Esophagus (tissue), 2 donors: ENCODE measurements around the gene HOXD8. TPM values are rescaled to one million over a fixed set of nuclear protein-coding genes. Genes with fewer than 3 reads are reported as not detected.

Source experiments
- H3K27ac ChIP-seq, 2 donors: one replicate each; pipeline ENCODE4 v1.5.1; 2013; ENCODE audit warnings: low read depth in 2 of 2, mild to moderate bottlenecking in 2 of 2, inconsistent platforms in 1 of 2, low read length in 1 of 2, moderate library complexity in 1 of 2
- H3K27me3 ChIP-seq, 2 donors: one replicate each; pipeline ENCODE4 v1.6.1; 2013; ENCODE audit warnings: low read length in 2 of 2, control low read depth in 1 of 2, mild to moderate bottlenecking in 1 of 2; ENCODE audit not compliant: insufficient read depth in 2 of 2, control insufficient read depth in 1 of 2
- H3K36me3 ChIP-seq, 2 donors: one replicate each; pipeline ENCODE4 v1.6.1; 2013; ENCODE audit warnings: low read length in 1 of 2; ENCODE audit not compliant: control insufficient read depth in 2 of 2, insufficient read depth in 2 of 2
- H3K4me1 ChIP-seq, 2 donors: one replicate each; pipeline ENCODE4 v1.6.1; 2013; ENCODE audit warnings: low read length in 1 of 2; ENCODE audit not compliant: control insufficient read depth in 2 of 2, insufficient read depth in 2 of 2
- H3K4me3 ChIP-seq, 2 donors: one replicate each; pipeline ENCODE4 v1.5.1; 2013; ENCODE audit warnings: low read length in 2 of 2, mild to moderate bottlenecking in 2 of 2, low read depth in 1 of 2, moderate library complexity in 1 of 2
- H3K9me3 ChIP-seq, 2 donors: one replicate each; pipeline ENCODE4 v1.6.1; 2013; ENCODE audit warnings: mild to moderate bottlenecking in 2 of 2, low read depth in 1 of 2, low read length in 1 of 2, moderate library complexity in 1 of 2; ENCODE audit not compliant: control insufficient read depth in 2 of 2, insufficient read depth in 1 of 2
- WGBS, 2 donors: extraction: QIAGEN DNeasy Blood & Tissue Kit; methylation state at CpG; one replicate each; pipeline ENCODE4 v1.1.7; 2013; 5-methylcytosine and 5-hydroxymethylcytosine counted together
- polyA plus RNA-seq, 2 donors: library from polyadenylated mRNA; stranded (reverse); fragments of 200-250 nt; gene quantifications; one replicate each; pipeline ENCODE4 v1.2.3, GENCODE V29; 2013
- donor health status: healthy with polysubstance abuse.
- donor health status: Bipolar disorder and iron deficiency.

HOXD8 gene
- polyA plus RNA-seq, 2 donors: 1.0 to 1.3 TPM

GRCh38 chr2:176117162-176117822 is 12.2 kb upstream of the HOXD8 start:
- H3K4me1 ChIP-seq: peaks cover 0 to 2% of the 10 kb centered on the region in 2 donors
- H3K27me3 ChIP-seq: peaks cover 19 to 72% of the 10 kb centered on the region in 2 donors
- H3K4me3 ChIP-seq: peak overlapping the region in 1 of 2 donors; percentile 23
- H3K36me3 ChIP-seq: no peaks in the 10 kb centered on the region
- peaks cover 4 to 14% of the 10 kb centered on the region in 2 donors for H3K9me3 ChIP-seq
- H3K27ac ChIP-seq: peak overlapping the region in 1 of 2 donors; percentile 5
- WGBS, 2 donors: 19 to 25% methylated on average over 39 to 40 of the region's 40 CpGs

- H3K27ac ChIP-seq: no peak overlapping the region
- peaks cover 19 to 72% of the 10 kb centered on the region in 2 donors for H3K27me3 ChIP-seq
Measured at GRCh38 chr2:176117823-176118371, 11.6 kb upstream of the HOXD8 start.

GRCh38 chr2:176118601-176119339 is 10.7 kb upstream of the HOXD8 start:
- Histone ChIP-seq H3K27ac (no peak overlapping the region), H3K4me3 (peak overlapping the region; percentile 18 to 20)
- WGBS, 2 donors: 12 to 16% methylated on average over 24 of the region's 24 CpGs

More at GRCh38 chr2:176117823-176118371, 11.6 kb upstream of the HOXD8 start:
- Histone ChIP-seq H3K4me3 (peak overlapping the region in 1 of 2 donors; percentile 23), H3K36me3 (no peaks in the 10 kb centered on the region), H3K4me1 (peaks cover 0 to 6% of the 10 kb centered on the region in 2 donors), H3K9me3 (peaks cover 4 to 13% of the 10 kb centered on the region in 2 donors)
- 11 to 13% methylated on average over 11 of the region's 11 CpGs for WGBS, 2 donors

GRCh38 chr2:176120364-176121189 is 8.9 kb upstream of the HOXD8 start:
- peaks cover 16 to 76% of the 10 kb centered on the region in 2 donors for H3K27me3 ChIP-seq
- no peak overlapping the region for H3K4me3 ChIP-seq
- no peaks in the 10 kb centered on the region for H3K36me3 ChIP-seq
- 22 to 23% methylated on average over 13 of the region's 13 CpGs for WGBS, 2 donors
- H3K27ac ChIP-seq: no peak overlapping the region
- H3K9me3 ChIP-seq: peaks cover 7 to 13% of the 10 kb centered on the region in 2 donors
- H3K4me1 ChIP-seq: peaks cover 0 to 6% of the 10 kb centered on the region in 2 donors

More at GRCh38 chr2:176118601-176119339, 10.7 kb upstream of the HOXD8 start:
- Histone ChIP-seq H3K4me1 (peaks cover 0 to 6% of the 10 kb centered on the region in 2 donors), H3K36me3 (no peaks in the 10 kb centered on the region), H3K27me3 (peaks cover 19 to 76% of the 10 kb centered on the region in 2 donors), H3K9me3 (peaks cover 7 to 13% of the 10 kb centered on the region in 2 donors)

GRCh38 chr2:176121190-176122051 is 8.1 kb upstream of the HOXD8 start:
- Histone ChIP-seq H3K27ac (peak overlapping the region in 1 of 2 donors; percentile 17), H3K9me3 (peaks cover 7 to 11% of the 10 kb centered on the region in 2 donors), H3K36me3 (no peaks in the 10 kb centered on the region), H3K4me1 (peaks cover 0 to 6% of the 10 kb centered on the region in 2 donors), H3K4me3 (peak overlapping the region in 1 of 2 donors; percentile 34), H3K27me3 (peaks cover 12 to 72% of the 10 kb centered on the region in 2 donors)
- WGBS, 2 donors: 17% methylated on average over 49 to 53 of the region's 53 CpGs

- H3K4me1 ChIP-seq: peaks cover 0 to 6% of the 10 kb centered on the region in 2 donors
- peaks cover 15 to 72% of the 10 kb centered on the region in 2 donors for H3K27me3 ChIP-seq
- H3K36me3 ChIP-seq: no peaks in the 10 kb centered on the region
- 8 to 9% methylated on average over 34 to 47 of the region's 47 CpGs for WGBS, 2 donors
- H3K4me3 ChIP-seq: peak overlapping the region; percentile 34 to 36
- H3K27ac ChIP-seq: peak overlapping the region in 1 of 2 donors; percentile 22
- H3K9me3 ChIP-seq: peaks cover 6 to 7% of the 10 kb centered on the region in 2 donors
Measured at GRCh38 chr2:176122052-176122682, 7.3 kb upstream of the HOXD8 start.

- Histone ChIP-seq H3K4me1 (peaks cover 0 to 6% of the 10 kb centered on the region in 2 donors), H3K27me3 (peaks cover 15 to 65% of the 10 kb centered on the region in 2 donors), H3K9me3 (peaks cover 2 to 7% of the 10 kb centered on the region in 2 donors), H3K27ac (peak within 1 kb of the TSS; percentile 17 to 22), H3K36me3 (no peaks in the 10 kb centered on the region), H3K4me3 (peak within 1 kb of the TSS; percentile 34 to 36)
- 3 to 7% methylated on average over 80 to 84 of the region's 84 CpGs for WGBS, 2 donors
Measured at GRCh38 chr2:176122683-176123410, 6.7 kb upstream of the HOXD8 start, which contains the start of gene HOXD9. Gene HOXD9 (plus strand): TSS chr2:176122719. CDS start chr2:176122769, 50 bp downstream.
